ENCODE results near the gene DOCK9.

The DOCK9 gene

DNA sequence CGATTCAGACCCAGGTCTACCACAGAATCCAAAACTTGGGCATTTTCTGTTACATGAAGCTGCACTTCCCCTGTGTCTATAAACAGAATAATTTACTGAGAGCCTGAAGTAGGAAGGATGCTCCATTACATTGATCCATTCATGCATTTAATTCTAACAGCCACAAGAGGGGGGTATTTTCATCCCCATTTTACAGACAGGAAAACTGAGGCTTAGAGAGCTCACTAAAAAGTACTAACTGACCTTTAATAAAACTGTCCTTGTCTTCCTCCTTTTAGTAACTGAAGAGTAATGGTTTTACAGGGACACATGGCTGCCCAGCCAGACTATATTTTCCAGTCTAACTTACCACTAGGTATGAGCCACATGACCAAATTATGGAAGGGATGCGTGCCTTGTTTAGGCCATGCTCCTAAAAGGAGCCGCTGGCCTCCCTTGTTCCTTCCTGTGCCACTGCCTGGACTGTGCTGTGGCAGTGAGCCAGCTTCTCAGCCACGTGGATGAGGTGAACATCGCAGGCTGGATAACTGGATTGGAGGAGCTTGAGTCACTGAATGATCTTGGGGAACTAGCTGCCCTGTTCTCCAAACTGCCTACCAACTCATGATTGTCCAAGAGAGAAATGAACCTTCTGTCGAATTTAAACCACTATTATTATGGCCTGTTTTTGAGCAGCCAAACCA, 108.3 kb downstream of the DOCK9 start:
- Histone ChIP-seq H3K27ac (ENCODE audit: low read depth, low read length) (no peak overlapping the region), H3K4me1 (ENCODE audit: control insufficient read depth in 1 of 2, insufficient read depth in 2 of 2, low read length in 2 of 2) (no peaks in the 10 kb centered on the region), H3K4me3 (ENCODE audit: low read depth in 1 of 2, low read length in 2 of 2) (no peak overlapping the region), H3K27me3 (ENCODE audit: control insufficient read depth in 1 of 2, insufficient read depth in 2 of 2, low read length in 2 of 2) (no peaks in the 10 kb centered on the region), H3K9me3 (ENCODE audit: control insufficient read depth in 1 of 2, low read length in 2 of 2) (peaks cover 5 to 7% of the 10 kb centered on the region in 2 donors), H3K9ac (ENCODE audit: low read depth in 1 of 2, low read length in 2 of 2) (no peak overlapping the region), H3K36me3 (ENCODE audit: control insufficient read depth in 1 of 2, insufficient read depth in 2 of 2, low read length in 2 of 2) (peaks cover 7 to 30% of the 10 kb centered on the region in 2 donors)

DNA sequence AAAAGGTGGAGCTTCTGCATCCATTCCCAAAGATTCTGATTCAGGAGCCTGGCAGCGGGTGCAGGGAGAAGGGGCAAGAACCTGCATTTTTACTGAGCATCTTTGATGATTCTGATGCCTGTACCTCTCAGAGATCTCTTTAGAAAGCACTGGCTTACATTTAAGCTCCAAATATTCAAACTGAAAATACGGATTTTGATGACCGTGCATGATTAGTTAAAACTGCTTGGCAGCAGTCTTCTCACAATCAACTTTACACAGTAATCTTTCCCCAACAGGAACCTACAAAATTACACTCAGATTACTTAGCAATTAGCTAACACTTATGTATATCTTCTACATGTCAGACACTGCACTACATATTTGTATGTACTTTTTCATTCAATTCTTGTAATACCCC, 108.9 kb downstream of the DOCK9 start:
- Histone ChIP-seq H3K9ac (ENCODE audit: low read depth in 1 of 2, low read length in 2 of 2) (no peak overlapping the region), H3K4me1 (ENCODE audit: control insufficient read depth in 1 of 2, insufficient read depth in 2 of 2, low read length in 2 of 2) (no peaks in the 10 kb centered on the region), H3K4me3 (ENCODE audit: low read depth in 1 of 2, low read length in 2 of 2) (no peak overlapping the region), H3K27ac (ENCODE audit: low read depth, low read length) (no peak overlapping the region), H3K9me3 (ENCODE audit: control insufficient read depth in 1 of 2, low read length in 2 of 2) (peaks cover 5 to 7% of the 10 kb centered on the region in 2 donors), H3K36me3 (ENCODE audit: control insufficient read depth in 1 of 2, insufficient read depth in 2 of 2, low read length in 2 of 2) (peaks cover 7 to 30% of the 10 kb centered on the region in 2 donors), H3K27me3 (ENCODE audit: control insufficient read depth in 1 of 2, insufficient read depth in 2 of 2, low read length in 2 of 2) (no peaks in the 10 kb centered on the region)

DNA sequence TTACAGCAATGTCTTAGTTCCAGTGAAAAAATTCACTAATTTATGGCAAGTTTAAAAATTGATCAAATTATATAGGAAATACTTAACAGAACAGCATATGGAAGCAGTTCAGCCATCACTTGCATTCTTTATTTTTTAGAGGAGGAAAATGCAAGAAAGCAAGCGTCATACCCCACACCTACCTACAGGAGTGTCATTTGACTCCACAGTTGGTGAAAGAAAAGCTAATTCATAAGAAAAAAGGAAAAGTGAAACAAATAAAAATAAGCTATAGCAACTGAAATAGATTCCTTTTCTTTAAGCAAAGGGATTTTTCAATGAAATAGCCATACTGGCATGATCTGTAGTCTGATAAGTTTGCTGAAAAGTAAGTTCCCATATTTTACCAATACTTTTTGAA, 111.0 kb downstream of the DOCK9 start:
- no peaks in the 10 kb centered on the region for H3K27me3 ChIP-seq (ENCODE audit: control insufficient read depth in 1 of 2, insufficient read depth in 2 of 2, low read length in 2 of 2)
- no peaks in the 10 kb centered on the region for H3K4me1 ChIP-seq (ENCODE audit: control insufficient read depth in 1 of 2, insufficient read depth in 2 of 2, low read length in 2 of 2)
- H3K9me3 ChIP-seq (ENCODE audit: control insufficient read depth in 1 of 2, low read length in 2 of 2), result no peaks in the 10 kb centered on the region
- no peak overlapping the region for H3K4me3 ChIP-seq (ENCODE audit: low read depth in 1 of 2, low read length in 2 of 2)
- H3K27ac ChIP-seq (ENCODE audit: low read depth, low read length), result no peak overlapping the region
- H3K36me3 ChIP-seq (ENCODE audit: control insufficient read depth in 1 of 2, insufficient read depth in 2 of 2, low read length in 2 of 2), result peaks cover 4 to 34% of the 10 kb centered on the region in 2 donors
- no peak overlapping the region for H3K9ac ChIP-seq (ENCODE audit: low read depth in 1 of 2, low read length in 2 of 2)

DNA sequence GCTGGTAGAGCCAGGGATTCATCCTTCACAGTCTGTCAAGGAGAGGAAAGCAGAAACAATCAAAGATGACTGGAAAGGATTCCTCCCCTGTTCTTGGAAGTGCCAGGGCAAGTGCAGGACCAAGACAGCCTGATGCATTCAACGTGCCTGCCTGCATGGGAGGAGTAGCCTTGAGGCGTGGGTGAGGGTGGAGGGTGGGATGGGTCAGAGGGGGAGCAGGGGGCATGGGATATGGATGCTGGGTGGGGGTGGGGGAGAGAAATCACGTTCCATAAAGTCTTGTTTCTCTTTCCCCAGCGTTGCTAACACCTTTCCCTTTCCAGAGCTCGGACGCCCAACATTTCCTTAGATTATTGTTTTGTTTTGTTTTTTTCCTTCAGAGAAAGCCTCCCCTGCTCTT, 117.4 kb downstream of the DOCK9 start:
- no peaks in the 10 kb centered on the region for H3K9me3 ChIP-seq (ENCODE audit: control insufficient read depth in 1 of 2, low read length in 2 of 2)
- H3K36me3 ChIP-seq (ENCODE audit: control insufficient read depth in 1 of 2, insufficient read depth in 2 of 2, low read length in 2 of 2), result peaks cover 14 to 23% of the 10 kb centered on the region in 2 donors
- H3K4me3 ChIP-seq (ENCODE audit: low read depth in 1 of 2, low read length in 2 of 2), result no peak overlapping the region
- no peaks in the 10 kb centered on the region for H3K27me3 ChIP-seq (ENCODE audit: control insufficient read depth in 1 of 2, insufficient read depth in 2 of 2, low read length in 2 of 2)
- H3K9ac ChIP-seq (ENCODE audit: low read depth in 1 of 2, low read length in 2 of 2), result no peak overlapping the region
- H3K4me1 ChIP-seq (ENCODE audit: control insufficient read depth in 1 of 2, insufficient read depth in 2 of 2, low read length in 2 of 2), result peaks cover 0 to 4% of the 10 kb centered on the region in 2 donors
- H3K27ac ChIP-seq (ENCODE audit: low read depth, low read length), result no peak overlapping the region

DNA sequence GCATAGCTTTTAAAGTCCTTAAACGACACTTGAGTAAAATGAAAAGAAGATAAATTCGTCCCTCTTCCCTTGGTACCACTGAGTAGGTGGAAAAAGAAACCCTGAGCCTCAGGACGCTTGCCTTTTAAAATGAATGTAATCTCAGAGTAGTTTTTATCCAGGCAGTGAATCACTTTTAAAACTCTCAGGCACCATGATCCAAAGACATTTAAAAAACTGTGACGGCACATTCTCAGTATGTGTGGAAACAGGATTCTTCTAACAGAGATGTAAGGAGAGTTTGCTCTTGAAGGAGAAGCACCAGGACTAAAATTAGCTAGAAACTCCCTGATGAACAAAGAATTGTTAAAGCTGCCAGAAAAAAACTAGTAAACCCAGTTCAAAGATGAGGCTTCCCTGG, 119.7 kb downstream of the DOCK9 start:
- Histone ChIP-seq H3K4me1 (ENCODE audit: control insufficient read depth in 1 of 2, insufficient read depth in 2 of 2, low read length in 2 of 2) (peaks cover 0 to 4% of the 10 kb centered on the region in 2 donors), H3K9me3 (ENCODE audit: control insufficient read depth in 1 of 2, low read length in 2 of 2) (no peaks in the 10 kb centered on the region), H3K36me3 (ENCODE audit: control insufficient read depth in 1 of 2, insufficient read depth in 2 of 2, low read length in 2 of 2) (peaks cover 14 to 30% of the 10 kb centered on the region in 2 donors), H3K4me3 (ENCODE audit: low read depth in 1 of 2, low read length in 2 of 2) (no peak overlapping the region), H3K27ac (ENCODE audit: low read depth, low read length) (no peak overlapping the region), H3K27me3 (ENCODE audit: control insufficient read depth in 1 of 2, insufficient read depth in 2 of 2, low read length in 2 of 2) (no peaks in the 10 kb centered on the region), H3K9ac (ENCODE audit: low read depth in 1 of 2, low read length in 2 of 2) (no peak overlapping the region)

DNA sequence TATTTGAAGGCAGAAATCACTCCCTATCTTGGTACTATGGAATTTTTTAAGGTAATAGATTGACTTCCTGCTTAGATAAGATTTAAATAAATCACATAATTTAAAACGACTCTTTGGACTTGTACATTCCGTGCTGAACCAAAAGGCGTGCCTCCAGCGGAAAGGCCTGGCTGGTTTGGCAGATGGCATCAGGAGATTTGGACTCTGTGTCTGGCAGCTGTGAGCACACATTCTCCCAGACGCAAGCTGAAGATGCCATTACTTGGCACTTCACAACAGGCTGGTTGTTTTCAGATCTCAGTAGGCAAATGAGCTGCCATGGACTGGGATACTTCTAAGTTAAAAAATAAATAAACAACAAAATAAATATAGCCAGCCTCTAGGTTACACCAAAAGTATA, 120.9 kb downstream of the DOCK9 start:
- Histone ChIP-seq H3K36me3 (ENCODE audit: control insufficient read depth in 1 of 2, insufficient read depth in 2 of 2, low read length in 2 of 2) (peaks cover 10 to 24% of the 10 kb centered on the region in 2 donors), H3K9ac (ENCODE audit: low read depth in 1 of 2, low read length in 2 of 2) (no peak overlapping the region), H3K27ac (ENCODE audit: low read depth, low read length) (no peak overlapping the region), H3K9me3 (ENCODE audit: control insufficient read depth in 1 of 2, low read length in 2 of 2) (no peaks in the 10 kb centered on the region), H3K4me3 (ENCODE audit: low read depth in 1 of 2, low read length in 2 of 2) (no peak overlapping the region), H3K4me1 (ENCODE audit: control insufficient read depth in 1 of 2, insufficient read depth in 2 of 2, low read length in 2 of 2) (peaks cover 0 to 4% of the 10 kb centered on the region in 2 donors), H3K27me3 (ENCODE audit: control insufficient read depth in 1 of 2, insufficient read depth in 2 of 2, low read length in 2 of 2) (no peaks in the 10 kb centered on the region)

DNA sequence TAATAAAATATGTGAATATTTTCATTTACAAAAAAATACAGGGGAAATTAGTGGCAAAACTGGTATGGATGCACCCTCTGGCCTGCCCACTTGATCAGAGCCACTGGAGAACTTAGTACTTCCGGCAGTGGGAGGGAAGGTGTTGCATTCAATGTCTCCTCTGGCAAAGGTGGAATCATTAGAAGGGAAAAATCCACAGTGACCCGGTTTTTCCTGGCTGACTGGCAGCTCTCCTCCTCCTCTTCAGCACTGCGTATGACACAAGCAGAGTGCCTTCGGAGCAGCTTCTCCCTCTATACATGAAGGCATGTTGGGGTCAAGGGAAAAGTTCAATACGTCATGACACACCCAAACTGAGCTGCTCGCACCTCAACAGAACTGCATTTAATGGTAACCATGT, 123.4 kb downstream of the DOCK9 start:
- Histone ChIP-seq H3K4me1 (ENCODE audit: control insufficient read depth in 1 of 2, insufficient read depth in 2 of 2, low read length in 2 of 2) (peaks cover 0 to 4% of the 10 kb centered on the region in 2 donors), H3K27me3 (ENCODE audit: control insufficient read depth in 1 of 2, insufficient read depth in 2 of 2, low read length in 2 of 2) (no peaks in the 10 kb centered on the region), H3K27ac (ENCODE audit: low read depth, low read length) (no peak overlapping the region), H3K9ac (ENCODE audit: low read depth in 1 of 2, low read length in 2 of 2) (no peak overlapping the region), H3K9me3 (ENCODE audit: control insufficient read depth in 1 of 2, low read length in 2 of 2) (no peaks in the 10 kb centered on the region), H3K36me3 (ENCODE audit: control insufficient read depth in 1 of 2, insufficient read depth in 2 of 2, low read length in 2 of 2) (peaks cover 6 to 10% of the 10 kb centered on the region in 2 donors), H3K4me3 (ENCODE audit: low read depth in 1 of 2, low read length in 2 of 2) (no peak overlapping the region)

DNA sequence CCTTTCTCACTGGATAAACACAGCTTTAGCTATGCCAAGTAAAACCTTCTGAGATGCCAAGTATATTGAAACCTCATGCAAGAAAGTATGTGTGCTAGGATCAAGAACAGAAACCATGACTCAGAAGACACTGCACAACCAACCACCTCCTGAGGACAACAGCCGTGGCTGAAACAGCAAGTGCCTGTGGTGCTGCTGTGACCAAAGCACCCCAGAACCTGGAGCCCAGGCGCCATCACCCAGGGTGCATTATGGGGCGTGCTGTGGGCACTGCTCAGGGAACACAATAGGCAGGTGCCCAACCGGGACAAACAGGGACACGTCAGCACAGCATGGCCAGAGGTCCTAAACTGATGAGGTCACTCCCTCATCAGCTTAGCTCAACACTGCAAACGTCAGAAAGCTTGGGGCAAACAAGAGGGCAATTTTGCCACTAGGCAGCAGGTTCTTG, 124.1 kb downstream of the DOCK9 start:
- H3K9me3 ChIP-seq (ENCODE audit: control insufficient read depth in 1 of 2, low read length in 2 of 2), result no peaks in the 10 kb centered on the region
- H3K9ac ChIP-seq (ENCODE audit: low read depth in 1 of 2, low read length in 2 of 2), result no peak overlapping the region
- H3K4me1 ChIP-seq (ENCODE audit: control insufficient read depth in 1 of 2, insufficient read depth in 2 of 2, low read length in 2 of 2), result peaks cover 0 to 4% of the 10 kb centered on the region in 2 donors
- no peaks in the 10 kb centered on the region for H3K27me3 ChIP-seq (ENCODE audit: control insufficient read depth in 1 of 2, insufficient read depth in 2 of 2, low read length in 2 of 2)
- H3K36me3 ChIP-seq (ENCODE audit: control insufficient read depth in 1 of 2, insufficient read depth in 2 of 2, low read length in 2 of 2), result peaks cover 6 to 10% of the 10 kb centered on the region in 2 donors
- H3K4me3 ChIP-seq (ENCODE audit: low read depth in 1 of 2, low read length in 2 of 2), result no peak overlapping the region
- no peak overlapping the region for H3K27ac ChIP-seq (ENCODE audit: low read depth, low read length)

DNA sequence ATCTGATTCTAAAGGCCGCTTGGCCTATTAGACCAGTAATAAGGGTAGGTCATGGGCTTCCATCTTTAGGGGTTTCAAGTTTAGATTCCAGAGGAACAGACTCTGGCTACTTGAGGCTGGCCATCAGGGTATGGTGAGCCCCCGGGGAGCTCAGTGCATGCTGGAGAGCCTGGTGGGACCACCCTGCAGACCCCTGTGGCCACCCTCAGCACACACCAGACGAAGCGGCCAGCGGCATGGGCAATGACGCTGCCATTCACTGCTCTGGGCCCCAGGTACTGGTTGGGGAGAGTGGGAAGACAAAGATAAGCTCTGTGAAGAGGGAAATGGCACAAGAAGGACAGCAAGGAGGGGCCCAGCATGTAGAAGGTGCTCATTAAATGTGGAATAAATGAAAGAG, 126.6 kb downstream of the DOCK9 start:
- Histone ChIP-seq H3K9me3 (ENCODE audit: control insufficient read depth in 1 of 2, low read length in 2 of 2) (no peaks in the 10 kb centered on the region), H3K27me3 (ENCODE audit: control insufficient read depth in 1 of 2, insufficient read depth in 2 of 2, low read length in 2 of 2) (no peaks in the 10 kb centered on the region), H3K9ac (ENCODE audit: low read depth in 1 of 2, low read length in 2 of 2) (no peak overlapping the region), H3K27ac (ENCODE audit: low read depth, low read length) (no peak overlapping the region), H3K36me3 (ENCODE audit: control insufficient read depth in 1 of 2, insufficient read depth in 2 of 2, low read length in 2 of 2) (peaks cover 6 to 21% of the 10 kb centered on the region in 2 donors), H3K4me1 (ENCODE audit: control insufficient read depth in 1 of 2, insufficient read depth in 2 of 2, low read length in 2 of 2) (no peaks in the 10 kb centered on the region), H3K4me3 (ENCODE audit: low read depth in 1 of 2, low read length in 2 of 2) (no peak overlapping the region)

DNA sequence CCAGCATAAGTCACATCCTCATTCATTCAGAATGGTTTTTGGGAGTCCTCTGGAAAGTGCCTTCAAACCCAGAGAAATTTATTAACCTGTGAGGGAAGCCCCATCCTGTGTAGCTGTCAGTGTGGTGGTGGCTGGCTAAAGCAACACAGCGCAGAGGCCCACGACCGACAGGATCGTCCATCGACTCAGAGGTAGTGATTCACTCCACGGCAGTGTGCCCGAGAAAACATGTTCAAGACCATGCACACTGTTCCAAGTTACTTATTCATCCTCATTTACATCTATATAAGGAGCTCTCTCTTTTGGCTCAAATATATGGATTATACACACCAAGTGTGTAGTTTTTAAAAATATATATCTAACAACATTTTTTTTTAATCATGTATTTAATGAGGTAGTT, 129.1 kb downstream of the DOCK9 start:
- no peak overlapping the region for H3K9ac ChIP-seq (ENCODE audit: low read depth in 1 of 2, low read length in 2 of 2)
- no peaks in the 10 kb centered on the region for H3K9me3 ChIP-seq (ENCODE audit: control insufficient read depth in 1 of 2, low read length in 2 of 2)
- H3K27me3 ChIP-seq (ENCODE audit: control insufficient read depth in 1 of 2, insufficient read depth in 2 of 2, low read length in 2 of 2), result no peaks in the 10 kb centered on the region
- H3K4me3 ChIP-seq (ENCODE audit: low read depth in 1 of 2, low read length in 2 of 2), result no peak overlapping the region
- H3K4me1 ChIP-seq (ENCODE audit: control insufficient read depth in 1 of 2, insufficient read depth in 2 of 2, low read length in 2 of 2), result no peaks in the 10 kb centered on the region
- H3K36me3 ChIP-seq (ENCODE audit: control insufficient read depth in 1 of 2, insufficient read depth in 2 of 2, low read length in 2 of 2), result peaks cover 6 to 26% of the 10 kb centered on the region in 2 donors
- no peak overlapping the region for H3K27ac ChIP-seq (ENCODE audit: low read depth, low read length)

Measured in duodenal mucosa (tissue), 2 donors.